Measurements from ENCODE around the gene NEU4.
"Not testable (repeated sequence)": the region's sequence is repeated elsewhere in the genome, so short reads cannot be mapped to it uniquely, and the experiment has no call there.

NEU4 gene

GRCh38 chr2:241801611-241802420, 7.2 kb upstream of the NEU4 start:
- TF ChIP-seq, protein P1, sequence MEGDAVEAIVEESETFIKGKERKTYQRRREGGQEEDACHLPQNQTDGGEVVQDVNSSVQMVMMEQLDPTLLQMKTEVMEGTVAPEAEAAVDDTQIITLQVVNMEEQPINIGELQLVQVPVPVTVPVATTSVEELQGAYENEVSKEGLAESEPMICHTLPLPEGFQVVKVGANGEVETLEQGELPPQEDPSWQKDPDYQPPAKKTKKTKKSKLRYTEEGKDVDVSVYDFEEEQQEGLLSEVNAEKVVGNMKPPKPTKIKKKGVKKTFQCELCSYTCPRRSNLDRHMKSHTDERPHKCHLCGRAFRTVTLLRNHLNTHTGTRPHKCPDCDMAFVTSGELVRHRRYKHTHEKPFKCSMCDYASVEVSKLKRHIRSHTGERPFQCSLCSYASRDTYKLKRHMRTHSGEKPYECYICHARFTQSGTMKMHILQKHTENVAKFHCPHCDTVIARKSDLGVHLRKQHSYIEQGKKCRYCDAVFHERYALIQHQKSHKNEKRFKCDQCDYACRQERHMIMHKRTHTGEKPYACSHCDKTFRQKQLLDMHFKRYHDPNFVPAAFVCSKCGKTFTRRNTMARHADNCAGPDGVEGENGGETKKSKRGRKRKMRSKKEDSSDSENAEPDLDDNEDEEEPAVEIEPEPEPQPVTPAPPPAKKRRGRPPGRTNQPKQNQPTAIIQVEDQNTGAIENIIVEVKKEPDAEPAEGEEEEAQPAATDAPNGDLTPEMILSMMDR (IDR thresholded peaks at IDR 0.05; ENCODE audit: low read depth, low read length, missing control alignments) = no peak
- H3K4me3 ChIP-seq (ENCODE audit: low read depth, low read length) = no peak overlapping the region
- DNase-seq (ENCODE audit: low read depth) = no peak
- in situ Hi-C loops (cut with HindIII; ENCODE audit: low sequenced_read_pairs) = no loop called here

- TF ChIP-seq, protein P1 (IDR thresholded peaks at IDR 0.05; ENCODE audit: low read depth, low read length, missing control alignments) = no peak
- no peak for DNase-seq (ENCODE audit: low read depth)
- in situ Hi-C loops (cut with HindIII; ENCODE audit: low sequenced_read_pairs) = no loop called here
- H3K4me3 ChIP-seq (ENCODE audit: low read depth, low read length) = peak overlapping the region; percentile 42
Measured at GRCh38 chr2:241802421-241803318, 6.3 kb upstream of the NEU4 start.

- H3K4me3 ChIP-seq (ENCODE audit: low read depth, low read length) = peak overlapping the region; percentile 42
- TF ChIP-seq, protein P1 (IDR thresholded peaks at IDR 0.05; ENCODE audit: low read depth, low read length, missing control alignments) = no peak
- in situ Hi-C loops (cut with HindIII; ENCODE audit: low sequenced_read_pairs) = no loop called here
- no peak for DNase-seq (ENCODE audit: low read depth)
Measured at GRCh38 chr2:241803387-241804325, 5.3 kb upstream of the NEU4 start.

DNA sequence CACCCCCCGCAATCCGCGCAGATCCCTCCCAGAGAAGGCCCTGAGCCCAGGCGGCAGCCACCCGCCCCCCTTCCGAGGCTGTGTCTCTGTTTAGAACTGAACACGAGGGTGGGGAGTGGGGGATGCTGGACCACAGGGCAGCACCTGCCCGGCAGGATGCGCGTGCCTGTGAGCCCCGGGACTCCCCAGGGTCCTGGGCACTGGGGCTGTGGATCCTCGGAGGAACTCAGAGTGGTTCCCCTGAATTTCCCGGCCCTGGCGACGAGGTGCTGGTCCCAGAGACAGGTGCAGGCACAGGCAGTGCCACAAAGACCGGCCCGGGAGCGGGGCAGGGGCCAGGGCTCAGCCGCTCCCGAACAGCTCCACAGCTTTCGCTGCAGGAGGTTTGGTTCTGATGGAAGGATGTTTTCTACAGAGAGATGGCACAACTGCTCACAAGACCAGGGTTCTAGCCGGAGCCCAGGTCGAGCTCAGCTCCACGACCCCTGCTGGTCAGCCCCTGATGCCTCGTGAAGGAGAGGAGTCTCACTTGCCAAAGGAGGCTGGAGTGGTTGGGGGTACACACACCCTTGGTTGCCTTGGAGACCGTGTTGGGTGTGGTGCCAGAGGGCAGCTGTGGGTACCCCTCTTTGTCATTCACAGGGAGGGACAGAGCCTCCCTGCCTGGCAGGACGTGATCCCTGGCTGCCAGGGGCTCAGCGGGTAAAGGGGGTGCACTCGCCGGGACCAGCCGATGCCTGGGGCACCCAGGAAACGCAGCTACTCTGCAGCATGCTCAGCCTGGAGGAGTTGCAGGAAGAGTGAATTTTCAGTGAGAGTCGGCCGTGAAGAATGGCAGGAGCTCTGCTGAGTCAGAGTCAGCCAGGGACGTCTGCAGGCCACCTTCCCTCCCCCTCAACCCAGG, 4.4 kb upstream of the NEU4 start:
- H3K4me3 ChIP-seq (ENCODE audit: low read depth, low read length) = peak overlapping the region; percentile 42
- TF ChIP-seq, protein P1 (IDR thresholded peaks at IDR 0.05; ENCODE audit: low read depth, low read length, missing control alignments) = no peak
- in situ Hi-C loops (cut with HindIII; ENCODE audit: low sequenced_read_pairs) = no loop called here
- no peak for DNase-seq (ENCODE audit: low read depth)

DNA sequence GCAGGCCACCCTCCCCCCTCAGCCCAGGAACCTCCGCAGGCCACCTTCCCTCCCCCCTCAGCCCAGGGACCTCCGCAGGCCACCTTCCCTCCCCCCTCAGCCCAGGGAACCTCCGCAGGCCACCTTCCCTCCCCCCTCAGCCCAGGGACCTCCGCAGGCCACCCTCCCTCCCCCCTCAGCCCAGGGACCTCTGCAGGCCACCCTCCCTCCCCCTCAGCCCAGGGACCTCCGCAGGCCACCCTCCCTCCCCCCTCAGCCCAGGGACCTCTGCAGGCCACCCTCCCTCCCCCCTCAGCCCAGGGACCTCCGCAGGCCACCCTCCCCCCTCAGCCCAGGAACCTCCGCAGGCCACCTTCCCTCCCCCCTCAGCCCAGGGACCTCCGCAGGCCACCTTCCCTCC, 2.8 kb upstream of the NEU4 start:
- DNase-seq (ENCODE audit: low read depth); H3K4me3 ChIP-seq (ENCODE audit: low read depth, low read length); in situ Hi-C loops (cut with HindIII; ENCODE audit: low sequenced_read_pairs): not testable (repeated sequence)

DNA sequence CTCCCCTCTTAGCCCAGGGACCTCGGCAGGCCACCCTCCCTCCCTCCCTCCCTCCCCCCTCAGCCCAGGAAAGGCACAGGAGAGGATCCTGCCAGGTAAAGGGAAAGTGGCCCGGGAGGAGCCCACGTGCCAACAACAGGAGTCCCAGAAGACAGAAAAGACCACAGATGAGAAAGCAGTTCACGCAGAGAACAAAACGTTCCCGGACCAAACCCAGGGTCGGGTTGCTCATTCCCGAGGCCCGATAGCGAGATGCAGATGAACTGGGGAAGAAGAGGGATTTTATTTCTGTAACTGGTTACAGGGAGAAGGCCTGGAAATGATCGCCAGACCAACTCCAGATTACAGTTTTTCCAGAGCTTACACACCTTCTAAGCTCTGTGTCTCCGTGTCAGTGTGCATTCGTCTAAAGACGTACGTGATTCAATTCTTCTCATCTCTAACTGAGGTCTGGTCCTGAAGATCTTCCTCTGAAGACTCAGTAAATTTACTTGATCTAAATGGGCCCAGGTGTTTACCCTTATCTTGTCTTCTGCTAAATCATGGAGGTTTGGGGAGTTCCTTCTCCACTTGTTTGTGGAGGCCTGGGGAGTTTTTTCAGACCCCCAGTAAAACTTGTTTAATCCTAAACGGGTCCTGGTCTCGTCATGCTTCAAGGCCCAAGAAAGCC, 807 bp upstream of the NEU4 start:
- TF ChIP-seq, protein P1 (IDR thresholded peaks at IDR 0.05; ENCODE audit: low read depth, low read length, missing control alignments) = no peak
- no peak for DNase-seq (ENCODE audit: low read depth)
- in situ Hi-C loops (cut with HindIII; ENCODE audit: low sequenced_read_pairs) = no loop called here
- no peak overlapping the region for H3K4me3 ChIP-seq (ENCODE audit: low read depth, low read length)
